ENCODE measurements around the gene BAG3.

BAG3 gene

DNA sequence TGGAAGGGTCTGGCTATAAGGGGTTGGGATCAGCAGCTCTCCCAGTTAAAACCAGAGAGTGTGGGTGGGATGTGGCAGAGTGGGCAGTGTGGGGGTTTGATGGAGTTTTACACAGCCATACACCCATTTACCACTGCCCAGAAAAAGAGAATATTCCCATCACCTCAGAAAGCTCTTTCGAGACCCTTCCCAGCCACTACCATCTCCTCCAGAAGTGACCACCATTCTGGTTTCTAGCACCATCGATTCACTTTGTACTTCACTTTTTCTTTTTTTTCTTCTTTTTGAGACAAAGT lies 15.5 kb downstream of the BAG3 start:
- DNase-seq, result no peak
- Histone ChIP-seq H3K4me1 (peaks cover 31% of the 10 kb centered on the region), H3K36me3 (peaks cover 15% of the 10 kb centered on the region), H3K27me3 (no peaks in the 10 kb centered on the region), H3K4me3 (ENCODE audit: low read depth, low read length) (no peak overlapping the region), H3K9me3 (no peaks in the 10 kb centered on the region)
- TF ChIP-seq, protein P1, sequence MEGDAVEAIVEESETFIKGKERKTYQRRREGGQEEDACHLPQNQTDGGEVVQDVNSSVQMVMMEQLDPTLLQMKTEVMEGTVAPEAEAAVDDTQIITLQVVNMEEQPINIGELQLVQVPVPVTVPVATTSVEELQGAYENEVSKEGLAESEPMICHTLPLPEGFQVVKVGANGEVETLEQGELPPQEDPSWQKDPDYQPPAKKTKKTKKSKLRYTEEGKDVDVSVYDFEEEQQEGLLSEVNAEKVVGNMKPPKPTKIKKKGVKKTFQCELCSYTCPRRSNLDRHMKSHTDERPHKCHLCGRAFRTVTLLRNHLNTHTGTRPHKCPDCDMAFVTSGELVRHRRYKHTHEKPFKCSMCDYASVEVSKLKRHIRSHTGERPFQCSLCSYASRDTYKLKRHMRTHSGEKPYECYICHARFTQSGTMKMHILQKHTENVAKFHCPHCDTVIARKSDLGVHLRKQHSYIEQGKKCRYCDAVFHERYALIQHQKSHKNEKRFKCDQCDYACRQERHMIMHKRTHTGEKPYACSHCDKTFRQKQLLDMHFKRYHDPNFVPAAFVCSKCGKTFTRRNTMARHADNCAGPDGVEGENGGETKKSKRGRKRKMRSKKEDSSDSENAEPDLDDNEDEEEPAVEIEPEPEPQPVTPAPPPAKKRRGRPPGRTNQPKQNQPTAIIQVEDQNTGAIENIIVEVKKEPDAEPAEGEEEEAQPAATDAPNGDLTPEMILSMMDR (IDR thresholded peaks at IDR 0.05; ENCODE audit: low read depth, low read length), result no peak

DNA sequence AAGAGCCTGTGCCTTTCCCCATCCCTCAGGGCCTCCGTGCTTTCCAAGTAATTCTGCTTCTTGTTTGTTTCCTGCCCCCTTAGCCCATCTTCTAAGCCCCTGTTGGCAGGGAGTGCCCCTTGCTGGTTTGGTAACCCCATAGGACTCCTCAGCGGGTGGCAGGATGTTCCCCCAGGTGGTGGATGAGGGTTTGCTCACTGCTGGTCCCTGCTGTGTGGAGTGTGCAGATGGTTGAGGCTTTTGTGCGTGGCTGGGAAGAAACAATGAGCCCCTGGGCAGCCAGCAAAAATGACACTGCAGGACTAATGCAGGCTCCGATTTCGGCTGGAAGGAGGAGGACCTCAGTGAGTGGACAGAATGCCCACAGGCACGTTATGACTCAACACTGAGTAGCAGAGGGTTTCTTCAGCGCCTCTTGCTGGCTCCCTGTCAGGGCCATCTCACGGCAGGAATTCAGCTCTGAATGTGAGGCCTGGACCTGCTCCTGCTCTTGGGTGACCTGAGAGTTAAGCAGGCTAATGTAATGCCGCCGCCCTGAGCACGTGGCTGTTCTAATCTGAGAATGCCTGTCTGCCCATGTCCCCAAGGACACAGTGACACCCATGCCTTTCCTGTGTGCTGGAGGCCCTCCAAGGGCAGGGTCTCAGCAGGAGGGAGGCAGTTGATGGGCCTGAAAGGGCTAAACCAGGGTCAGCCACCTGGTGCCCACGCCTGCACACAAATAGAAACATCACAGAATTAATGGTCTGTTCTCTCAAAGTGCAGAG lies 16.6 kb downstream of the BAG3 start:
- Histone ChIP-seq H3K27me3 (no peaks in the 10 kb centered on the region), H3K4me3 (ENCODE audit: low read depth, low read length) (0 out of 2 replicates have a peak overlapping the region, but pooled peaks have one; percentile 2), H3K9me3 (no peaks in the 10 kb centered on the region), H3K4me1 (peaks cover 31% of the 10 kb centered on the region), H3K36me3 (peaks cover 26% of the 10 kb centered on the region)
- peak; percentile 72 for DNase-seq
- TF ChIP-seq, protein P1 (IDR thresholded peaks at IDR 0.05; ENCODE audit: low read depth, low read length), result peak; percentile 11

DNA sequence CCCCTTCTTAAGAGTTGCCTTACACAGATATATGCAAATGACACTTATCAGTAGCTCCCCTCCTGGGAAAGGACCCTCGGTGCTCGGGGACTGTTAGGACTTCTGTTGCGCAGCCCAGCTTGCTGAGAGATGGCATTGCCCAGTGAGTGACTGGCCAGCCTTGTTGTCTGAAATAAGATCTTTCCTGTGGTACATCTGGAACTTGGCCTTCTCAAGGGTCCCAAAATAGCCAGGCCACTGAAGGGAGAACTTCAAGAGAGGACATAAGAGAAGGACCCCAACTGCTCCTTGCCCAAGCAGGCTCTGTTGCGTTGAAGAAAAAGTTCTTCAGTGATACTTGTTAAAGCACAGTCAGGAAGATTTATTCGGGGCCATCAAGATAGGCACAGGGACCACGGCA lies 17.3 kb downstream of the BAG3 start:
- TF ChIP-seq, protein P1 (IDR thresholded peaks at IDR 0.05; ENCODE audit: low read depth, low read length), result no peak
- DNase-seq, result no peak
- Histone ChIP-seq H3K4me3 (ENCODE audit: low read depth, low read length) (no peak overlapping the region), H3K9me3 (no peaks in the 10 kb centered on the region), H3K4me1 (peaks cover 29% of the 10 kb centered on the region), H3K27me3 (no peaks in the 10 kb centered on the region), H3K36me3 (peaks cover 33% of the 10 kb centered on the region)

DNA sequence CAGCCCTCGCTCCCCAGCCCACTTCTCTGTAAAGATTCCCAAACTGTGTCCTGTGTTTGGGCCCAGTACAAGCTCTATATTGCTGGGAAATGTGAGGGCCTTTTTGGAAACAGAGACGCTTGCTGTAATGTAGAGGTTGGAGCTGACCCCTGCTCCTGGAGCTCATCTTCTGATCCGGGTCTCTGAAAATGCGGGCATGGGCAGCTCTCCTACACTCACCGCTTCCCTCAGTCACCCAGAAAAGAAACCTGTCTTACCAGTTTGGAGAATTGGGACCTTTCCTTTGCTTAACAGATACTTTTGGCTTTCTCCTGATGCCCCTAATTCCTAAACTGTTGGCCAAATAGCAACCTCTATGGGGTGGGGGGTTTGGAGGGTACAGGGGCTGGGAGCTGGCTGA lies 18.2 kb downstream of the BAG3 start:
- TF ChIP-seq, protein P1 (IDR thresholded peaks at IDR 0.05; ENCODE audit: low read depth, low read length), result no peak
- Histone ChIP-seq H3K4me3 (ENCODE audit: low read depth, low read length) (no peak overlapping the region), H3K27me3 (no peaks in the 10 kb centered on the region), H3K4me1 (peaks cover 25% of the 10 kb centered on the region), H3K36me3 (peaks cover 42% of the 10 kb centered on the region), H3K9me3 (no peaks in the 10 kb centered on the region)
- no peak for DNase-seq

DNA sequence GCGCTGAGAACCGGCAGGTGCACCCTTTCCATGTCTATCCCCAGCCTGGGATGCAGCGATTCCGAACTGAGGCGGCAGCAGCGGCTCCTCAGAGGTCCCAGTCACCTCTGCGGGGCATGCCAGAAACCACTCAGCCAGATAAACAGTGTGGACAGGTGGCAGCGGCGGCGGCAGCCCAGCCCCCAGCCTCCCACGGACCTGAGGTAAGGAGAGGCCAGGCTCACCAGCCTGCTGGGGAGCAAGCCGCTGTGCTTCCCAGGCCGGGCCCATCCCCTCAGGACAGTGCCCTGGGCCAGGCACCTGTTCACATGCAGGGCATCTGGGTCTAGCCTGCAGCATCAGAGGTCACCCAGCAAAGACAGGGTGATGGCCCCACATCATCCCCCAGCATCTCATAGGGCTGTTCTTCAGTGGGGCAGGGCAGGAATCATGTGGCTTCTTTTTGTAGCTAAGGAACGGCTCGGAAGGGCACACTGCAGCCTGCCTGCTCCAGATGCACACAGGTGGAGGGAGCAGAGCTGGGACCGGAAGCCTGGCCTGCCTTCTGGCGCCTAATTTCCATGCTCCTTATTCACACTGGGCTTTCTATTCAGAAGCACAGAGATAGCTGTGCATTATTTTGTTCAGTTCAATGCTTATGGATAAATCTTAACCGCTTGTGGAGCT lies 18.9 kb downstream of the BAG3 start:
- TF ChIP-seq, protein P1 (IDR thresholded peaks at IDR 0.05; ENCODE audit: low read depth, low read length), result no peak
- DNase-seq, result no peak

DNA sequence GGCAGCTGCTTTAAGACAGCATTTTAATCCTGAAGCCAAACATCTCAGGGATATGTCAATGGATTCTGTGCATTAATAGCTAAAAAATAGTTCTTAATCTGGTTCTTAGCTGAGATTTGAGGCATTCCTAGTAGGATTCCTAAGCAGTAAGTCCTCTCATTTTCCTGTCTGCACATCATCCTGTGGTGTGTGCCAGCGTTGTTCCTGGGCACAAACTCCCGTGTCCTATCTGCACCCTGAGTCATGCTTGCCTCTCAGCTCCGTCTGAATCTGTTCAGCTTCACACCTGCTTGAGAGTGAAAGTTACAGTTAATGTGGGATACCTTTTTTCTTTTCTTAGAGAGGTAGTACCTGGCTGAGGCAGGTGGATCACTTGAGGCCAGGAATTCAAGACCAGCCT lies 19.5 kb downstream of the BAG3 start:
- DNase-seq, result no peak
- H3K36me3 ChIP-seq, result peaks cover 43% of the 10 kb centered on the region

More for the DNA sequence above, 18.9 kb downstream of the BAG3 start:
- no peaks in the 10 kb centered on the region for H3K9me3 ChIP-seq
- H3K4me3 ChIP-seq (ENCODE audit: low read depth, low read length), result no peak overlapping the region
- no peaks in the 10 kb centered on the region for H3K27me3 ChIP-seq
- peaks cover 22% of the 10 kb centered on the region for H3K4me1 ChIP-seq
- peaks cover 43% of the 10 kb centered on the region for H3K36me3 ChIP-seq

More for the DNA sequence above, 19.5 kb downstream of the BAG3 start:
- no peaks in the 10 kb centered on the region for H3K9me3 ChIP-seq
- TF ChIP-seq, protein P1 (IDR thresholded peaks at IDR 0.05; ENCODE audit: low read depth, low read length), result no peak
- H3K27me3 ChIP-seq, result no peaks in the 10 kb centered on the region
- peaks cover 22% of the 10 kb centered on the region for H3K4me1 ChIP-seq
- no peak overlapping the region for H3K4me3 ChIP-seq (ENCODE audit: low read depth, low read length)

Data from BE2C (cell line).